OCI-LY3 (cell line): ENCODE results near the gene PLXNA3.

ENCODE experiments used
- CTCF ChIP-seq: fragments of 200-600, 300-600 bp; sonication (generic); IDR thresholded peaks from 2 replicates; pipeline ENCODE4 v1.5.1; 2014; ENCODE audit warnings: antibody characterized with exemption, low read length, low read depth
- EZH2phosphoT487 ChIP-seq: fragments of 200-600 bp; shearing (Covaris generic); IDR thresholded peaks from 2 replicates; pipeline ENCODE4 v1.6.1; 2018; ENCODE audit warnings: antibody characterized with exemption, mixed run types, low read depth

GRCh38 chrX:154446430-154446829, 11.7 kb upstream of the PLXNA3 start:
- no peak for TF ChIP-seq CTCF
- no peak for TF ChIP-seq EZH2phosphoT487
